SK-N-SH (cell line): ENCODE data around the gene METTL17. TPM values are rescaled to one million over a fixed set of nuclear protein-coding genes. Genes with fewer than 3 reads are reported as not detected.
A peak's percentile ranks its signal among the peaks of the same experiment; 100 is the strongest.
"Not testable (repeated sequence)": the region's sequence is repeated elsewhere in the genome, so short reads cannot be mapped to it uniquely, and the experiment has no call there.

Experiments used
- CTCF ChIA-PET: fragments of 300-600, 350-600 bp; formaldehyde crosslinking; extraction: SDS; loops from one replicate; lab custom pipeline; 2021; lab: Yijun Ruan, JAX
- POLR2A ChIA-PET: fragments of 350-600 bp; sonication (Branson Sonifier 250); formaldehyde crosslinking; extraction: SDS; loops from one replicate; lab custom pipeline; 2020; ENCODE audit warnings: antibody characterized with exemption, inconsistent platforms; lab: Yijun Ruan, JAX
- DNase-seq: peaks from one replicate; pipeline ENCODE4 v3.0.0; 2012
- H2AFZ ChIP-seq: fragments of 200-600 bp; sonication (generic); 2 replicates; pipeline ENCODE4 v1.8.1; 2016; ENCODE audit warnings: antibody characterized with exemption, mild to moderate bottlenecking, low read depth
- H3F3A ChIP-seq: fragments of 200-600 bp; sonication (generic); replicated peaks from 2 replicates; pipeline ENCODE3; 2016; ENCODE audit warnings: antibody characterized with exemption, mild to moderate bottlenecking; ENCODE audit not compliant: insufficient read depth
- H3K27ac ChIP-seq, 2 experiments: fragments of 200-500 bp in 1 of 2; fragments of 200-600 bp in 1 of 2; sonication (Bioruptor generic) in 1 of 2; sonication (generic), shearing (Covaris generic) in 1 of 2; 2 replicates each; pipeline versions ENCODE4 v1.5.1 to v1.6.1; 2014 to 2016; ENCODE audit warnings: low read depth in 2 of 2, inconsistent platforms in 1 of 2, low read length in 1 of 2, mild to moderate bottlenecking in 1 of 2, mixed read lengths in 1 of 2
- H3K27me3 ChIP-seq: fragments of 200-600 bp; sonication (generic), shearing (Covaris generic); 2 replicates; pipeline ENCODE4 v1.6.1; 2016; ENCODE audit warnings: mixed run types; ENCODE audit not compliant: insufficient read depth
- H3K36me3 ChIP-seq, 2 experiments: fragments of 200-500 bp in 1 of 2; fragments of 200-600 bp in 1 of 2; sonication (Bioruptor generic) in 1 of 2; sonication (generic) in 1 of 2; replicated peaks in 1 of 2; 2 replicates each; pipeline versions ENCODE3 to v1.5.1; 2014 to 2016; ENCODE audit warnings: low read length in 1 of 2, mild to moderate bottlenecking in 1 of 2; ENCODE audit not compliant: insufficient read depth in 2 of 2, control insufficient read depth in 1 of 2
- H3K4me1 ChIP-seq, 2 experiments: fragments of 200-500 bp in 1 of 2; fragments of 200-600 bp in 1 of 2; sonication (Bioruptor generic) in 1 of 2; sonication (generic), shearing (Covaris generic) in 1 of 2; 2 replicates each; pipeline versions ENCODE4 v1.5.1 to v1.6.1; 2014 to 2016; ENCODE audit warnings: low read depth in 1 of 2, low read length in 1 of 2, mixed run types in 1 of 2; ENCODE audit not compliant: insufficient read depth in 2 of 2, control insufficient read depth in 1 of 2
- H3K4me2 ChIP-seq: fragments of 200-600 bp; sonication (generic), shearing (Covaris generic); 2 replicates; pipeline ENCODE4 v1.6.1; 2017; ENCODE audit warnings: mixed run types
- H3K4me3 ChIP-seq, 2 experiments: fragments of 200-500 bp in 1 of 2; fragments of 200-600 bp in 1 of 2; sonication (Bioruptor generic) in 1 of 2; sonication (generic), shearing (Covaris generic) in 1 of 2; 2 replicates each; pipeline versions ENCODE4 v1.5.1 to v1.8.1; 2014 to 2016; ENCODE audit warnings: low read depth in 2 of 2, inconsistent platforms in 1 of 2, low read length in 1 of 2, mild to moderate bottlenecking in 1 of 2, mixed read lengths in 1 of 2, moderate library complexity in 1 of 2
- H3K79me2 ChIP-seq: fragments of 200-600 bp; sonication (generic); 2 replicates; pipeline ENCODE4 v1.8.1; 2017; ENCODE audit warnings: mild to moderate bottlenecking; ENCODE audit not compliant: insufficient read depth
- H3K9ac ChIP-seq: fragments of 200-600 bp; sonication (generic); 2 replicates; pipeline ENCODE4 v1.6.1; 2017; ENCODE audit warnings: mixed run types
- H3K9me2 ChIP-seq: fragments of 200-600 bp; sonication (generic); 2 replicates; pipeline ENCODE4 v1.6.1; 2017; ENCODE audit warnings: mixed run types
- H3K9me3 ChIP-seq: fragments of 200-600 bp; sonication (generic); 2 replicates; pipeline ENCODE4 v1.6.1; 2017; ENCODE audit warnings: mixed run types, mild to moderate bottlenecking, moderate library complexity
- H4K20me1 ChIP-seq: fragments of 200-600 bp; sonication (generic); 2 replicates; pipeline ENCODE4 v1.6.1; 2017; ENCODE audit warnings: mild to moderate bottlenecking, mixed run types; ENCODE audit not compliant: insufficient read depth
- CHD2 ChIP-seq: fragments of 150-350 bp; IDR thresholded peaks from 2 replicates; pipeline ENCODE4 v1.6.1; 2018; ENCODE audit warnings: low read length; ENCODE audit not compliant: partially characterized antibody
- EP300 ChIP-seq, 2 experiments: IDR thresholded peaks; 2 replicates each; pipeline versions ENCODE4 v1.4.0 to v1.6.1; 2012; ENCODE audit warnings: borderline replicate concordance in 1 of 2, low read depth in 1 of 2, low read length in 1 of 2
- FOSL2 ChIP-seq: IDR thresholded peaks from 2 replicates; pipeline ENCODE4 v1.4.0; 2012; ENCODE audit warnings: low read depth, mild to moderate bottlenecking, moderate library complexity, borderline replicate concordance
- GATA2 ChIP-seq: sonication (generic); formaldehyde crosslinking; IDR thresholded peaks from 2 replicates; pipeline ENCODE4 v1.5.0; 2020; ENCODE audit warnings: mild to moderate bottlenecking, missing genetic modification reagents
- IRF3 ChIP-seq: fragments of 150-350 bp; IDR thresholded peaks from 2 replicates; pipeline ENCODE4 v1.6.1; 2016; ENCODE audit warnings: mild to moderate bottlenecking, low read depth, low read length
- MEF2A ChIP-seq: IDR thresholded peaks from 2 replicates; pipeline ENCODE4 v1.4.0; 2012; ENCODE audit warnings: low read depth, borderline replicate concordance
- MXI1 ChIP-seq: IDR thresholded peaks from 2 replicates; pipeline ENCODE4 v1.6.1; 2012; ENCODE audit warnings: mild to moderate bottlenecking, low read depth, low read length, improper control_type of control experiment
- NFIC ChIP-seq: IDR thresholded peaks from 2 replicates; pipeline ENCODE4 v1.4.0; 2012; ENCODE audit warnings: borderline replicate concordance
- NRF1 ChIP-seq: IDR thresholded peaks from 2 replicates; pipeline ENCODE4 v1.6.1; 2012; ENCODE audit warnings: low read depth, mild to moderate bottlenecking, low read length
- RAD21 ChIP-seq: IDR thresholded peaks from 2 replicates; pipeline ENCODE4 v1.6.1; 2012; ENCODE audit warnings: mild to moderate bottlenecking, low read length
- RCOR1 ChIP-seq: fragments of 150-350 bp; IDR thresholded peaks from 2 replicates; pipeline ENCODE4 v1.6.1; 2017; ENCODE audit warnings: antibody characterized with exemption, low read length
- TCF12 ChIP-seq: IDR thresholded peaks from 2 replicates; pipeline ENCODE4 v1.4.0; 2012
- TEAD4 ChIP-seq: IDR thresholded peaks from 2 replicates; pipeline ENCODE4 v1.4.0; 2012; ENCODE audit warnings: mild to moderate bottlenecking, borderline replicate concordance; ENCODE audit not compliant: insufficient read depth
- USF2 ChIP-seq: fragments of 150-350 bp; IDR thresholded peaks from 2 replicates; pipeline ENCODE4 v1.6.1; 2017; ENCODE audit warnings: antibody characterized with exemption, low read length, low read depth, borderline replicate concordance
- whole genome bisulfite sequencing: methylation state at CpG from one replicate; pipeline ENCODE4 v1.1.6; 2017; ENCODE audit warnings: low lambda C conversion rate; 5-methylcytosine and 5-hydroxymethylcytosine counted together
- polyA plus RNA-seq, 3 experiments: library from polyadenylated mRNA; depleted of rRNA; stranded (reverse); fragments of >200 nt; gene quantifications; 2 replicates each; pipeline ENCODE4 v1.2.3, GENCODE V29; 2012
- TF ChIP-seq, protein P1 (sequence below): IDR thresholded peaks from 2 replicates; pipeline ENCODE4; 2012

Gene METTL17
- polyA plus RNA-seq, 1 of the 3 experiments (the other 2 are of a cell fraction) = 104 TPM

- TF ChIP-seq TEAD4 = no peak
Measured at GRCh38 chr14:20980906-20981305, 8.9 kb upstream of the METTL17 start (continued).

DNA sequence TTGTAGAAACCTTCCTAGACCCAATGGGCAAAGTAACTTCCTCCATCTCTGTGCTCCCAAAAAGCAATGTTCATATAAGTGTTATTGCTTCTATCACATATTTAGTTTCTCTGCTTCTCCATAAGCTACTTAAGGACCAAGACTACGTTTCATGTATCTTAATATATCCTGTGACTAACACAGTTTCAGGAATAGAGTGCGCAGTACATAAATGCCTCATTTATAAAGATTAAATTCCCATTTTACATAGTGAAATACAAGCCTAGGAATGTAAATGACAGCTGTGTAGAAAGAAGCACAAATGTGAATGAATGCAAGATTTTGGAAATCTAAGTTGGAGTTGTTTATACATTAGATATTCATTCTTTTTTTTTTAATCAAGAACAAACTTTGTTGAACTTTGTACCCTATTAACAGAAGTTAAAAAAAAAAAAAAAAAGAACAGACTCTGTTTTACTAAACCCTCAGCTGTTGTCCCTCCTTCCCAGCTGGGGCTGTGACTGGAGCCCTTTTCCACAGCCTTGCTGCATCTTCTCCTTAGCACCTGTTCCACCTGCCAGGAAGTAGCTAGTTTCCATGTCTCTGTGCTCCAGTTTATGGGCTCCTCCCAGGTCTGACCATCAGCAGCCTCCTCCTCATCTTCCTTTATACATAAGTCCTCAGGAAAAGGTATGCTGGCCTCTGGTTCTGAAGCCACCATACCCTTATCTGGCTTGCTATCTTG, 7.0 kb upstream of the METTL17 start:
- TF ChIP-seq GATA2 (CRISPR knock-in tag) = no peak
- CTCF ChIA-PET = interaction anchor here (1.1 to 6.8 kb wide), 4 partner anchors 12 to 121 kb away, joined by 3 to 79 read pairs (median 4); no protein-coding TSS in a partner anchor
- no peak overlapping the region for H3K27ac ChIP-seq
- no peaks in the 10 kb centered on the region for H4K20me1 ChIP-seq
- no peak overlapping the region for H3K4me2 ChIP-seq
- H3K9me3 ChIP-seq = no peaks in the 10 kb centered on the region
- H3F3A ChIP-seq = peaks cover 4% of the 10 kb centered on the region
- H3K4me3 ChIP-seq = no peak overlapping the region
- H3K36me3 ChIP-seq = no peaks in the 10 kb centered on the region
- H3K27me3 ChIP-seq = peaks cover 10% of the 10 kb centered on the region; the same call in 1 of the 2 replicates
- H3K9ac ChIP-seq = no peak overlapping the region
- POLR2A ChIA-PET = interaction anchor here (0.6 kb wide), 1 partner anchor 283 kb away, joined by 5 read pairs; no protein-coding TSS in a partner anchor
- WGBS = 24% methylated on average over 2 of the region's 2 CpGs
- DNase-seq = no peak
- no peak overlapping the region for H2AFZ ChIP-seq
- no peaks in the 10 kb centered on the region for H3K9me2 ChIP-seq
- H3K79me2 ChIP-seq = no peaks in the 10 kb centered on the region
- H3K4me1 ChIP-seq = peaks cover 0 to 13% of the 10 kb centered on the region in 2 experiments; a peak in 2 of 4 replicates

DNA sequence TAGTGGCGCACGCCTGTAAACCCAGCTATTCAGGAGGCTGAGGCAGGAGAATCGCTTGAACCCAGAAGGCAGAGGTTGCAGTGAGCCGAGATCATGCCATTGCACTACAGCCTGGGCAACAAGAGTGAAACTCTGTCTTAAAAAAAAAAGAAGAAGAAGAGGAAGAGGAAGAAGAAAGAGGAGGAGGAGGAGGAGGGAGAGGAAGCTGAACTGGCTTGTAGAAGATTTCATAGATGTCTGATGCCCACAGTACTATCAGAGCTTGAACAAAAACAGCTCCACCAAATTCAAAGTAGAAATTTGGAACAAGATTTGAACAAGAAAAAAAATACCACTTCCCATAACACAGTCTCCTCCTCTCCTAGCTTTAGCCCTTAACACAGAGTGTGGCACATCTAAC, 4.1 kb upstream of the METTL17 start:
- H3K9ac ChIP-seq, H3K9me2 ChIP-seq, H4K20me1 ChIP-seq, H3K79me2 ChIP-seq, H3K27ac ChIP-seq, H3K9me3 ChIP-seq, H3K36me3 ChIP-seq, H3K27me3 ChIP-seq, POLR2A ChIA-PET, H3K4me3 ChIP-seq, DNase-seq, H3K4me2 ChIP-seq, H2AFZ ChIP-seq: not testable (repeated sequence)
- Histone ChIP-seq H3K4me1 (peaks cover 5 to 16% of the 10 kb centered on the region in 2 experiments), H3F3A (peaks cover 13% of the 10 kb centered on the region)
- 55% methylated on average over 4 of the region's 4 CpGs for WGBS
- CTCF ChIA-PET = interaction anchor here (1.2 kb wide), 1 partner anchor 107 kb away, joined by 3 read pairs; no protein-coding TSS in a partner anchor

DNA sequence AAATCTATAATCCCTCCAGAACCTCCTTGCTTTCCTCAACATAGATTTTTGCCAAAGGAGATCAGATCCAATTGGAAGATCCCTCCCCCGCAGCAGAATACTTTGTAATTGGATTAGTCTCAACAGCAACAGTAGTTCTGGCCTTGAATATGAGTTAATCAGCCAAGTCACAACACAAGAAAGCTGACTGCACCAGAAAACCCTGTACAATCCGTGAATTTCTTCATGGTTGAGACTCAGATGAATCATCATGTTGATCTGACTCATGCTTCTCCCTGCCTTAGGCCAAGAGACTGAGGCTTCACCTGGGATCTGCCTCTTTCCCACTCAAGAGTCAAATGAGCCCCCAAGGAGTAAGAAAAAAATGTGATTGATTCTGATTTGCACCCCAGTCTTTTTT, 3.0 kb upstream of the METTL17 start:
- Histone ChIP-seq H3K4me2 (peak overlapping the region; percentile 16; the same call in 1 of the 2 replicates), H4K20me1 (0 out of 2 replicates have a peak, but pooled peaks cover 4% of the 10 kb centered on the region), H3K4me1 (peaks cover 8 to 27% of the 10 kb centered on the region in 2 experiments), H3K9ac (no peak overlapping the region), H3K9me2 (no peaks in the 10 kb centered on the region), H3K36me3 (peaks cover under 1 to 11% of the 10 kb centered on the region in 2 experiments), H3F3A (peaks cover 13% of the 10 kb centered on the region), H3K79me2 (peaks cover 19% of the 10 kb centered on the region), H3K4me3 (no peak overlapping the region), H2AFZ (peak overlapping the region; percentile 51; the same call in 1 of the 2 replicates), H3K9me3 (no peaks in the 10 kb centered on the region), H3K27ac (peak overlapping the region in 1 of 2 experiments; percentile 57; a peak in 2 of 4 replicates), H3K27me3 (no peaks in the 10 kb centered on the region; the same call in 1 of the 2 replicates)
- WGBS = 3% methylated on average over 2 of the region's 2 CpGs
- ChIA-PET CTCF (interaction anchor here (2.8 kb wide), 1 partner anchor 15 kb away, joined by 22 read pairs; no protein-coding TSS in a partner anchor), POLR2A (no interaction called here)
- no peak for DNase-seq
- TF ChIP-seq MXI1 = no peak
- TF ChIP-seq NFIC = peak; percentile 11; the same call in 1 of the 2 replicates
- TF ChIP-seq RCOR1 = no peak
- TF ChIP-seq EP300 (IDR thresholded peaks at IDR 0.05; ENCODE audit: borderline replicate concordance in 1 of 2, low read depth in 1 of 2, low read length in 1 of 2) = no peak
- TF ChIP-seq USF2 = no peak
- TF ChIP-seq NRF1 = no peak
- TF ChIP-seq TCF12 = peak; percentile 19; the same call in 1 of the 2 replicates
- TF ChIP-seq RAD21 = no peak
- TF ChIP-seq MEF2A = no peak
- TF ChIP-seq, protein P1, sequence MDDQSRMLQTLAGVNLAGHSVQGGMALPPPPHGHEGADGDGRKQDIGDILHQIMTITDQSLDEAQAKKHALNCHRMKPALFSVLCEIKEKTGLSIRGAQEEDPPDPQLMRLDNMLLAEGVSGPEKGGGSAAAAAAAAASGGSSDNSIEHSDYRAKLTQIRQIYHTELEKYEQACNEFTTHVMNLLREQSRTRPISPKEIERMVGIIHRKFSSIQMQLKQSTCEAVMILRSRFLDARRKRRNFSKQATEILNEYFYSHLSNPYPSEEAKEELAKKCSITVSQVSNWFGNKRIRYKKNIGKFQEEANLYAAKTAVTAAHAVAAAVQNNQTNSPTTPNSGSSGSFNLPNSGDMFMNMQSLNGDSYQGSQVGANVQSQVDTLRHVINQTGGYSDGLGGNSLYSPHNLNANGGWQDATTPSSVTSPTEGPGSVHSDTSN = no peak
- peak; percentile 94 for TF ChIP-seq FOSL2
- TF ChIP-seq IRF3 = no peak
- TF ChIP-seq CHD2 = no peak
